ENCODE results near the gene COBLL1.
"Not testable (repeated sequence)": the region's sequence is repeated elsewhere in the genome, so short reads cannot be mapped to it uniquely, and the experiment has no call there.

The COBLL1 gene, protein sequence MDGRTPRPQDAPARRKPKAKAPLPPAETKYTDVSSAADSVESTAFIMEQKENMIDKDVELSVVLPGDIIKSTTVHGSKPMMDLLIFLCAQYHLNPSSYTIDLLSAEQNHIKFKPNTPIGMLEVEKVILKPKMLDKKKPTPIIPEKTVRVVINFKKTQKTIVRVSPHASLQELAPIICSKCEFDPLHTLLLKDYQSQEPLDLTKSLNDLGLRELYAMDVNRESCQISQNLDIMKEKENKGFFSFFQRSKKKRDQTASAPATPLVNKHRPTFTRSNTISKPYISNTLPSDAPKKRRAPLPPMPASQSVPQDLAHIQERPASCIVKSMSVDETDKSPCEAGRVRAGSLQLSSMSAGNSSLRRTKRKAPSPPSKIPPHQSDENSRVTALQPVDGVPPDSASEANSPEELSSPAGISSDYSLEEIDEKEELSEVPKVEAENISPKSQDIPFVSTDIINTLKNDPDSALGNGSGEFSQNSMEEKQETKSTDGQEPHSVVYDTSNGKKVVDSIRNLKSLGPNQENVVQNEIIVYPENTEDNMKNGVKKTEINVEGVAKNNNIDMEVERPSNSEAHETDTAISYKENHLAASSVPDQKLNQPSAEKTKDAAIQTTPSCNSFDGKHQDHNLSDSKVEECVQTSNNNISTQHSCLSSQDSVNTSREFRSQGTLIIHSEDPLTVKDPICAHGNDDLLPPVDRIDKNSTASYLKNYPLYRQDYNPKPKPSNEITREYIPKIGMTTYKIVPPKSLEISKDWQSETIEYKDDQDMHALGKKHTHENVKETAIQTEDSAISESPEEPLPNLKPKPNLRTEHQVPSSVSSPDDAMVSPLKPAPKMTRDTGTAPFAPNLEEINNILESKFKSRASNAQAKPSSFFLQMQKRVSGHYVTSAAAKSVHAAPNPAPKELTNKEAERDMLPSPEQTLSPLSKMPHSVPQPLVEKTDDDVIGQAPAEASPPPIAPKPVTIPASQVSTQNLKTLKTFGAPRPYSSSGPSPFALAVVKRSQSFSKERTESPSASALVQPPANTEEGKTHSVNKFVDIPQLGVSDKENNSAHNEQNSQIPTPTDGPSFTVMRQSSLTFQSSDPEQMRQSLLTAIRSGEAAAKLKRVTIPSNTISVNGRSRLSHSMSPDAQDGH

DNA sequence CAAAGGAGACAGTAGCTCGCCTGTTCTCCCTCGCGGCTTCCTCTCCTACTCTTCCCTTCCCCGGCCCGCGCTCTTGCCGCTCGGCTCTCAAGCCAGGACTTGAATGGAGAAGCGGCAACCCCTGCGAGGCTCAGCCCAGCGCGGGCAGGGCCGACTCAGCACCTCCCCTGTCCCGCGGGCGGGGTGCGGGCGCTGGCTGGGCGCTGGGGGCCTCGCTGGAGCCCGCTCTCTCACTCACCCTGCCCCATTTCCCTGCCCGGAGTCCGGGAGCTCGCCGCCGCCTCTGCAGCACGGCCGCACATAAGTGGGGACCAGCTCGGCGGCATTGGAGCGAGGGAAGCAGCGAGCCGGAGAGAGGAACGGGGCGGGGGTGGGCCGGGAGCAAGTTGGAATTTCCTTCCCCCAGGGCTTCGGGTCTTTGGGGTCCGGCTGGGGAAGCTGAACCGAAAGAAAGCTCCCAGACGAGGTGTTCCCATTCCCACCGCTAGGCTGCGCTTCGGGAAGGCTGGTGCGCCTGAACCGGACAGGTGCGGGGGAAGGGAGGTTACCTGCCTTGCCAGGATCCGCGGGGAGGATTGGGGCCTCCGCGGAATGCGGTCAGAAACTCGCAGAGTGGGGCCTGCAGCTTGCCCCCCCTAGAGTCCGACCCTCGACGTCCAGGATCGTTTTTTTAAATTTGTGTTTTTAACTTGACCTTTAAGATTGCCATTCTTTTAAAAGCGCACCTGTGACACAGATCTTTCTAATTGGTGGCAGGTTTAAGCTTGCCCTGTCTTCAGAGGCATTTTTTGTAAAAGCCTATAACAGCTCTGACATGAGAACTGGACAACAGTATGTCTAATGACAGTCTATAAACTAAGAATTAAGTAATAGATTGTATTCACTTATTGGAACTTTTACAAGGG, at the start of gene COBLL1:
TSS of gene COBLL1 (minus strand) at position 105 of the 905 bp plus-strand sequence. CDS start 627 bp downstream, outside the sequence.
- DNase-seq (ENCODE audit: low read depth), result no peak

DNA sequence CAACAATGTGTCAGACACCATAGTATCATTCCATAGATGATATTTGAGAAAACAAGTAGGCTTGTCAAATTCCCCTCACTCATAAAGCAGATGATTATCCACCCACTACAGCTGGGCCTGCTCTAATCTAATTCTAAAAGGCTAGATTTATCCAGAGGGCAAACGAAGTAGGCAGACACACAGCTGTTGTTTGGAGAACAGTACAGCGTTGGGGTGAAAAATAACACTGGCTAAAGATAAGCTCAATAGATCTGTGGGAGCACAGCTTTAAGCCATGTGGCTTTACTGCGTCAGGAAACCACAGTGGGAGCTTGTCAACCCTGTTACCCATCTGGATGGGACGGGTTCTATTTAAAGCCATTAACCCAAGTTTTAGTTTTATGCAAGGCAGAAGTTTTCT, 48.9 kb upstream of the COBLL1 start:
- no peak for DNase-seq (ENCODE audit: low read depth)

DNA sequence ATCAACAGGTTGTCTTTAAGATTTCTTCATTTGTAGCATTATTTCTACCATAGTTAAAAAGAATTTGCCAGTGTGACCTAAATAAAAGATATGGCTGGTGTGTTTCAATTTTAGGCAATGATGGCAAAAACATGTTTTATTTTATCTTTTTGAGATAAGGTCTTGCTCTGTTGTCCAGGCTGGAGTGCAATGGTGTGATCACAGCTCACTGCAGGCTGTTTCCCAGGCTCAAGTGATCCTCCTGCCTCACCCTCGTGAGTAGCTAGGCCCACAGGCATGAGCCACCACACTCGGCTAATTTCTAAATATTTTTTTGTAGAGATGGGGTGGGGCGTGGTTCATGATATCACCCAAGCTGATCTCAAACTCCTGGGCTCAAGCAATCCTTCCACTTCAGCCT, 47.0 kb upstream of the COBLL1 start:
- DNase-seq (ENCODE audit: low read depth), result no peak

DNA sequence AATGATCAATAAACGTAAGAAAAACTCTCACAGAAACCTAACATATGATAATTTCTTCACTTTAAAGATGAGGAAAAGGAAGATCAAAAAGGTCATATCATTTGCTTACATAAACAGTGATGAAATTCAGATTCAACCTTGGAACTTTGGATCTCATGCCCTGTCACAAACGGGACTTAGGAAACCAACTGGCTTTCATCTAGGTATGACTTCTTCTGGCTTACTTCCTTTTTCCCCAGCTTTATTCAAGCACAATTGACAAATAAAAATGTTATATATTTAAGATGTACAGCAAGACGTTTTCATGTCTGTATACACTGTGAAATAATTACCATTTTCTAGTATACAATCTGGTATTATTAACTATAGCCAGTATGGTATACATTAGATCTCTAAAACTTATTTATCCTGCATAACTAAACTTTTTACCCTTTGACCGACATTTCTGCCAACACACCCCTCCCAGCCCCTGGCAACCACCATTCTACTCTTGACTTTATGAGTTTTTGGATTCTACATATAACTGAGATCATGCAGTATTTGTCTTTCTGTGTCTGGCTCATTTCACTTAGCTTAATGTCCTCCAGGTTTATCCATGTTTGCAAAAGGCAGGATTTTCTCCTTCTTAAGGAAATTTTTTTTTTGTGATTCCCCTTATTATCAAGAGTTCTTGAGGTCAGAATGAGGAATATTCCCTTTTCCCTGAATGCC, 46.0 kb upstream of the COBLL1 start:
- DNase-seq (ENCODE audit: low read depth), result no peak

DNA sequence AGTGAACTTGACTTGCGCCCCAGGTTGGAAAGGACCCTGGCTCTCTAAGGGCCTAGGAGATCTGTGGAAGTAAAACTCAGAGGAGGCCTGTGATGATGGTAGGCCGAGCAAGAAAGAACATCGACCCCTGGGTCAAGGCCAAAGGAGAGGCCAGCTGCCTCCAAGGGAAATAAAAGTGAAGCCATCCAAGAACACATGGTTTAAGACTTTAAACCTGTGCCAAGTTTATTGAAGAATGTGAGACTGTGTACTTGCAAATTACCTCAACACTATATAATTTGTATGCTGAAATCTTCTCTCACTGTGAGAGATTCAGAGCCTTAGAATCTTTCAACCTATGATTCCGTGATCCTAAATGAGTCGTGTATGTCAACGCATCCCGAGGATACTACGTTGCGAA, 40.7 kb upstream of the COBLL1 start:
- DNase-seq (ENCODE audit: low read depth), result no peak

DNA sequence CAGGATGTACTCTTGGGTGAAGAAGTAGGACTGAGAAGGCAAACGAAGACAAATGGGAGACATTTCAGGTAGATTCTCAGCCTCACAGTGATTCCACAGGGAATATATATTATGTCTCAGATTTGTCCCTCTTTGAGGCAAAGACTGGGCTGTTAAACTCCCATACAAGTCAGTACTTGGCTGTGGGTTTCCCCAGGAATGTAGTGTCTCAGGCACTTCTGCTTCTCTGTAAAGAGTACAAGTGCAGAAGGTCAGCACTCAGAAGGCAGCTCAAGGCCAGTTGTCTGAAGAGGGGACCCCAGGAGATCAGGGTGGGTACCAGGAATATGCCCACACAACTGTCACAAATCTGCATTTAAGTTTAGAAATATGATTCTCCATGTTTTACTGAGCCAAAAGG, 39.9 kb upstream of the COBLL1 start:
- no peak for DNase-seq (ENCODE audit: low read depth)

DNA sequence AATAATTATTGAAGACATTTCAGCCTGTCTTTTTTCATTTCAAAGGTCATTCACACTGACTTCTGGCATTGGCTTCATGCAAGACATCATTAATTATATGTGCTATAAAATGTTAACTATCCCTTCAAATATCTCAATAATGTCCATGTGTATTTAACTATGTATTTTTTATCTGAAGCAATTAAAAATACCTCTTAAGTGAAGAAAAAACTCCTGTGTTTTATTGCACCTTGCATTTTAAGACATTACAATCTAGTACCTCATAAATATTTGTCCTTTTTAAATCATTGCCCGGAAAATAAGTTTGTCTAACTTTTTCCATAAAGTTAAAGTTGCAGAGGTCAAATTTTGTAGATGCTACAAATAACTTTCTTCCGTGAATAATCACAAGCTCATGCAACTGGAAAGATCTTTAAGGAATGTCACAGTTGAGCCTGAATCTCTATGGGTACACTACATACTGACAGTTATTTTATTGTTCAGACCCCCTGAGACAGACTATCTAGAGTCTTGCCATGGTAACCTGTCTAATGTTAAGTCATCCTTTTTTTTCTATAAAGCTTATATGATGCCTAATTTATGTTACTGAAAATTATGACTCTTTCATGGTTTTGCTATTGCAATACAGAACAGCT, 38.4 kb upstream of the COBLL1 start:
- DNase-seq (ENCODE audit: low read depth), result no peak

DNA sequence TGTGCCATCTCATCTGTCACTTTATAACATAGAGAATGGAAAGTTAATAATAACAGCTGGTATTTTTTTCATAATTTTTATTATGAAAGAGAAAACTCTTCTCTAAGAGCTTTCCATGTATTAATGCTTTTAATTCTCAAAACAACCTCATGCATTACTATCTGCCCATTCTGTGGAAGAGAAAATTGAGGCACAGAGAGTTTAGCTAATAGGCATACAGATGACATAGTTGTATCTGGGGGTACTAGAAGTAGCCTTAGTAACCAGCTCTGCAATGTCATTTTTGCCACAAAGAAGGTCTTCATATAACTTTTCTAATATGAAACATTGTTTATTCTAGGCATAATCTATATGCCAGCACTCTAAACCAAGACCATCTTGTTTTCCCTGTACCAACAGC, 36.3 kb upstream of the COBLL1 start:
- no peak for DNase-seq (ENCODE audit: low read depth)

DNA sequence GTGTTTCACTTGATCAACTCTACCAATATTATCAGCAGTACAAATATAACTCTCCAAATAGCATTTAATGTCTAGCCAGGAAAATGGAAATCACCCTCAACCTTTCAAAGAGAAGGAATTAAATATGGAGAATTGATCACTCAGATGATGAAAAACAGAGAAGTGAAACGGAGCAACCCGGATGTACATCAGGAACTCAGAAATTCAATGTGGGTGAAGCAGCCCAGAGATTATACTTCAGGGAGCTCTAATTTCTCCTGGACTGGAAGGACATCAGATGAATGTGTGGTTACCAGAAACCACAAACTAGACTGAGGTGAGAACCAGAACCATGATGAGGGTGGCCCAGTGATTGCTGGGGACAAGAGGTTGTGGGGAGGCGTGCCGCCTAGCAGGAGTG, 35.5 kb upstream of the COBLL1 start:
- DNase-seq (ENCODE audit: low read depth), result no peak

DNA sequence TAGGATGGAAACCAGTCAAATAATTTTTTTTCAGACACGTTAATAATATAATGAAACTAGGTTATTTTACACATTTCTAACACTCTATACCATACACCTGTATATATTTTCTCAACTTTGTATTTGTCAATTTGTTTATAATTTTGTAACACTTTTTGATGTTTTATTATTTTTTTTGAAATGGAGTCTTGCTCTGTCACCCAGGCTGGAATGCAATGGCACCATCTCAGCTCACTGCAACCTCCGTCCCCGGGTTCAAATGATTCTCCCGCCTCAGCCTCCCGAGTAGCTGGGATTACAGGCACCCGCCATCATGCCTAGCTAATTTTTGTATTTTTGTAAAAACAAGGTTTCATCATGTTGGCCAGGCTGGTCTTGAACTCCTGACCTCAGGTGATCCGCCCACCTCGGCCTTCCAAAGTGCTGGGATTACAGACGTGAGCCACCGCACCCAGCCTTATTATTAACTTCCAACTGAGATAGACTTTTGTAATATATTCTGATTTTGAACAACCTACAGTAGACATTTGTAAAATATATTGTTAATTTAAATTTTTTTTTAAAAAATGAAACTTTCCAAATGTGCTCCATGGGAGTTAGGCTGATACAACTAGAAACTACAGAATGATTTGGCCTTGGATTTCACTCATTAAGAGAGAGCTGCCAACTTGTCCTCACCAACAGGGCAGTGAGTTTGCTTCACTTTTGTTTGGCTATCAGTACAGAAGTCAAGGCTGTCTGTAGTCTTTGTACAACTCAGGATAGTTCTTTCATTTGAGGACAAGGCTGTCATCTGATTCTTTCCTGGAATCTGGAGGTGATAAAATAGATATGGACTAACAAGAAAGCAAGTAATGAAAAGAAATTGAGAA, 33.9 kb upstream of the COBLL1 start:
- DNase-seq (ENCODE audit: low read depth), result no peak

DNA sequence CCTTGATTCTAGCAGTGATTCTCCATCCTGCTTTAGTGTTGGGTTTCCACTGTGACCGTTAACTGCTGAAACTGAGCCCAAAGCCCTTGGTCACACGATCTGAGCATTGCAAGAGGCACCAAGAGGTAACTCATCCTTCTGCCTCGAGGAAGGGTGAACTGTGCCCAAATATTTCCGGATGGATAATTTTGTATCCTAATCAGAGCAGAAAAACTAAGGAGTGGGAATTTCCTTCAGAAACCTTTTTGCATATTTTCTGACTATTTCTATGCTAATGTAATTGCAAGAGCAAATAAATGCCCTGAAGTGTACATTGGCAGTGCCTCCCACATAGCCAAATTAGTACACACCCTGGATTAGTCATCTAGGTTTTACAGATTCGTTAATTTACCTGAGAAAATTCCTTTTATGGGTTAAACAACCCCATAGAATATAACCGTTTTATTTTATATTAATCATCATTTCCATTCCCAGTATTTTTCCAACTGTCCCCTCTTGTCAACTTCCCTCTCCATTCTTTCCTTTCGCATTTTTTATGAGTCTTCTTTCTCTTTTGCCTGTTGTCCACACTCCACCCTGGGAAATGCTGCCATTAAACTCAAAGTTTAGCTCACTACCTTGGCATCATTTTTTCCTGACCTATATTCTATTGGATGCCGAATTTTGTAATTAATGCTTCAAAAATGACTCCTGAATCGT, 31.7 kb upstream of the COBLL1 start:
- DNase-seq (ENCODE audit: low read depth), result no peak

DNA sequence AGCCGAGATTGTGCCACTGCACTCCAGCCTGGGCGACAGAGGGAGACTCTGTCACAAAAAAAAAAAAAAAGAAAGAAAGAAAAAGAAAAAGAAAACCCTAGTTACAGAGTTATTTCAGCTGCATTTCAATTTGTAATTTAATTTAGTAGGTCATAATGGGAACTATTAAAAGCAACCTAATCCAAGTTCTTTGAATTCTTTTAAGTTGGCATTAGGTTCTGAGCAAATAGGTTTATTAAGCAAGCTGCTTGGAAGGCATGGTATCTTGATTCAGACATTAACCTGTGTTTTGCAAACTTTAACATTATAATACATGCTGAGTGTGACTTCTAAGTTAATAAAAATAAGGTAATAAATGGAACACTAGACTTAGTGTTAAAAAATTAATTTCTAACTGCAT, 29.8 kb upstream of the COBLL1 start:
- DNase-seq (ENCODE audit: low read depth), result no peak

DNA sequence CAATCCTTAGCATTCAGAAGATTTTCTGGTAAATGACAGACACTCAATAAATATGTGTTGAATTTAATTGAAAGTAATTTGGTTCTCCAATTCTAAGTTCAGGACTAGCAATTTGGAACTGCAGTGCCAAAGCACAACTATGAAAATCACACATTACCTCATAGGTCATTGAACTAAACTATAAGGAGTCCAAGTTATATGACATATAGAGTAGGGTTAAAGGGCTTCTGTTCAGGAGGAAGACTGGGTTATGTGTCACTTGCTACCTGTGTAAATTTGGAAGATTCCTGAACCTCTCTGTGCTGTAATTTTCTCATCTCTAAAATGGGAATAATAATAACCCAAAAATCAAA, 27.8 kb upstream of the COBLL1 start:
- DNase-seq (ENCODE audit: low read depth), result no peak

DNA sequence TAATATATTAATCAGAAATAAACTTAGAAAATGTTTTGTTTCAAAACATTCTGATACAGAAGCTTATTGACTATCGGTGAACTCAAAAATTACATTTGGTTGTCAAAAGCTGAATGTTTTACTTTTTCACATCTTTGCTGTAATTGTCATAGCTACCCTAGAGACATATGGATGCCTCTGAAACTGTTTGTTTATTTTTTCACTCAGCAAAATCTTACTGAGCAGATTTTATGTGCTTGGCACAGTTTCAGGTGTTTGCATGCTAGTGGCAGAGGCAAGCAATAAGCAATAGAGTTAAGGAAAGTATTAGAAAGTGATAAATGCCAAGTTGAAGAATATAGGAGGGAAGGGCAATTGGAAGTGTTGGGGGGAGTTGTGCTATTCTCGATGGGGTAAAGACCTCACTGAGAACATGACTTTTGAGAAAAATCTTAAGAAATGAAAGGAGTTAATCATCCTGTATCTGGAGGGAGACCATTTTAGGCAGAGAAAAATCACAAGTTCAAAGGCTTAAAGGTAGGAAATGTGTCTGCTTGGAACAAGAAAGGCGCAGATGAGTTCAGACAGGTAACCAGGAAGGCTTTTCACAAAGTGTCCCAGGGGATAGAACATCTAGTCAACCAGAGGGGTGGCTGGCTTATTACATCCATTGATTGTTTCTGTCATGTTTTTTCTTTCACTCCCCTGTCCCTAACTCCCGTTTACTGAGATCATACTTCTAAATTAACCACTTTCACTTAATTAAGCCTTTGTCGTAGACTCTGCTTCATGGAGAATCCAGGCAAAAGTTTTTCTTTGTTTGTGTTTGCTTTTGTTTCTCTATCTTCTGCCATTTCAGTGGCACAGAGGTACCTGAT, 27.2 kb upstream of the COBLL1 start:
- DNase-seq (ENCODE audit: low read depth), result no peak

DNA sequence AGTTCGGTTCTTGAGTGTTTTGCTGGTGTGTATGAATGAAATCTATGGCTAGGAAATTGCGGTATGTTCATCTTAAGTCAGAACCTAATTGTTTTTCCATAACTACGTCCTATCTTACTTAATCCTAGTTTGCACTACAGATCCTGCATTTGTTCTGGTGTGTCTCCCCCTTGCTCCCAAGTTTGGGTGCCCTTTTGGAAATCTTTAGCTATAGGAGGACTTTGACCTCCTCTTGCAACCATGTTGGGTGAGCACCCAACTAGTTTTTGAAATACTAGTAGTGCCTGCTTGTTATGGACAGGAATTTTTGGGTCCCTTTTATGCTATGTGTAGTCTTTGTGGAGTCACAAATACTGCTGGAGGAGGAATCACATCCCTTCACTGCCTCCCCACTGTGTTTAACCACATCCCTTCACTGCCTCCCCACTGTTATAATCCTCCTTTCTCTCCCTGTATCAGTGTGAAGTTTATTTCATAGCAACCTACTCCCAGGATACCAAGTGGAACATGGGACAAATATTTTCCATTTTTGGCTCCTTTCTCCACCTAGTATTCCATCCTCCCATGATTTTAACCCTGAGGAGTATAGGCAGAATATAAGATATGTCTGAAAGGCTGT, 26.3 kb upstream of the COBLL1 start:
- no peak for DNase-seq (ENCODE audit: low read depth)

DNA sequence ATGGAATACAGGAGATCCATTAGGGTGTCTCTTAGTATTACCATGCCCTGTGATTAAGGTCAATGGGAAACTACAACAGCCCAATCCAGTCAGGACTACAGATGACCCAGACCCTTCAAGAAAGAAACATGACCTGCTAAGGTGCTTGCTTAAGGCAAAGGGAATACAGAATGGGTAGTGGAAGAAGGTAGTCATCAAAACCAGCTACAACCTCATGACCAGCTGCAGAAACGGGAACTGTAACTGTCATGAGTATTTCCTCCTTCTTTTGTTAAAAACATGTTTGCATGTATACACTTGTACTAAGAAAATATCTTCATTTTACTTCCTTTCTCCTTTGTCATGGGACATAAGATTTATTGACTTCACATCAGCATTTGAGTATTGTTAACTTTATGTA, 24.8 kb upstream of the COBLL1 start:
- not testable (repeated sequence) for DNase-seq (ENCODE audit: low read depth)

DNA sequence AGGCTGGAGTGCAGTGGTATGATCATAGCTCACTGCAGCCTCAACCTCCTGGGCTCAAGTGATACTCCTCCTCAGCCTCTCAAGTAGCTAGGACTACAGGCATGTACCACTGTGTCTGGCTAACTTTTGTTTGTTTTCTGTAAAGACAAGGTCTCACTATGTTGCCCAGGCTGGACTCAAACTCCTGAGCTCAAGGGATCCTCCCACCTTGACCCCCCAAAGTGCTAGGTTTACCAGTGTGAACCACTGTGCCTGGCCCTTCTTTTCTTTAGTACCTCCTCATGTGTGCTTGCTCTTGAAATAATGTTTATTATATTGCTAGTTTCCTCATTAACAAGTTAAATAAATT, 19.0 kb upstream of the COBLL1 start:
- no peak for DNase-seq (ENCODE audit: low read depth)

All from stimulated activated CD8-positive, alpha-beta memory T cell treated with anti-CD3 and anti-CD28 coated beads, Interleukin-15, amount 100 ng/mL, for 24 hours (primary cell).